IMR-90 (cell line): ENCODE measurements around the gene KMT2A. TPM values are rescaled to one million over a fixed set of nuclear protein-coding genes. Genes with fewer than 3 reads are reported as not detected.

ENCODE experiments used
- ATAC-seq: fragments of 200-7000 bp; cut with Tn5 transposase; 2 replicates; pipeline ENCODE4 v1.9.1; 2020; ENCODE audit warnings: low read depth, mild to moderate bottlenecking, moderate library complexity
- BruUV-seq: library from RNA; stranded (reverse); fragments of 400-500 nt; replicated peaks from 2 replicates; lab custom pipeline; 2021; lab: Mats Ljungman, UMichigan
- CTCF ChIA-PET: fragments of 300-600 bp; formaldehyde crosslinking; extraction: SDS; loops from one replicate; lab custom pipeline; 2021; ENCODE audit warnings: antibody characterized with exemption; lab: Yijun Ruan, JAX
- POLR2A ChIA-PET: fragments of 300-600 bp; sonication (Branson Sonifier 250); formaldehyde crosslinking; loops from one replicate; lab custom pipeline; 2022; ENCODE audit warnings: antibody characterized with exemption; ENCODE audit not compliant: unreplicated experiment; lab: Charles Lee
- DNase-seq: peaks from one replicate; pipeline ENCODE4 v3.0.0; 2013
- H2AFZ ChIP-seq: replicated peaks from 2 replicates; pipeline ENCODE3; 2013; ENCODE audit warnings: low read length, mild to moderate bottlenecking; ENCODE audit not compliant: poor library complexity
- H2AK5ac ChIP-seq: 2 replicates; pipeline ENCODE4 v1.6.1; 2013; ENCODE audit warnings: low read depth, low read length, inconsistent platforms
- H2AK9ac ChIP-seq: replicated peaks from 2 replicates; pipeline ENCODE3; 2013; ENCODE audit warnings: mild to moderate bottlenecking, low read depth, low read length, moderate library complexity; ENCODE audit not compliant: poor library complexity
- H2BK120ac ChIP-seq: 2 replicates; pipeline ENCODE4 v1.6.1; 2013; ENCODE audit warnings: low read depth, low read length, inconsistent platforms
- H2BK15ac ChIP-seq: 3 replicates; pipeline ENCODE4 v1.6.1; 2013; ENCODE audit warnings: low read depth, low read length, inconsistent platforms
- H2BK20ac ChIP-seq: 2 replicates; pipeline ENCODE4 v1.6.1; 2013; ENCODE audit warnings: low read depth, mild to moderate bottlenecking, inconsistent platforms, low read length, moderate library complexity
- H2BK5ac ChIP-seq: 2 replicates; pipeline ENCODE4 v1.6.1; 2013; ENCODE audit warnings: mild to moderate bottlenecking, low read depth, low read length, inconsistent platforms; ENCODE audit not compliant: poor library complexity, severe bottlenecking
- H3K14ac ChIP-seq: replicated peaks from 2 replicates; pipeline ENCODE4 v1.6.1; 2013; ENCODE audit warnings: low read depth, low read length, inconsistent platforms
- H3K18ac ChIP-seq: 2 replicates; pipeline ENCODE4 v1.6.1; 2013; ENCODE audit warnings: low read depth, low read length, control low read depth
- H3K23ac ChIP-seq: 2 replicates; pipeline ENCODE4 v1.6.1; 2013; ENCODE audit warnings: low read depth, low read length, inconsistent platforms
- H3K27ac ChIP-seq: 2 replicates; pipeline ENCODE4 v1.5.1; 2013; ENCODE audit warnings: mild to moderate bottlenecking, control low read depth, low read length; ENCODE audit not compliant: insufficient read depth
- H3K27me3 ChIP-seq: 2 replicates; pipeline ENCODE4 v1.6.1; 2013; ENCODE audit warnings: low read length; ENCODE audit not compliant: control insufficient read depth, insufficient read depth
- H3K36me3 ChIP-seq: 2 replicates; pipeline ENCODE4 v1.6.1; 2013; ENCODE audit warnings: low read length, mixed read lengths; ENCODE audit not compliant: control insufficient read depth, insufficient read depth
- H3K4ac ChIP-seq: 2 replicates; pipeline ENCODE4 v1.6.1; 2013; ENCODE audit warnings: low read depth, low read length, inconsistent platforms
- H3K4me1 ChIP-seq: 2 replicates; pipeline ENCODE4 v1.6.1; 2013; ENCODE audit warnings: low read length, mixed read lengths; ENCODE audit not compliant: control insufficient read depth, insufficient read depth
- H3K4me2 ChIP-seq: 2 replicates; pipeline ENCODE4 v1.6.1; 2013; ENCODE audit warnings: low read depth, mild to moderate bottlenecking, control low read depth, low read length, moderate library complexity
- H3K4me3 ChIP-seq: 2 replicates; pipeline ENCODE4 v1.5.1; 2013; ENCODE audit warnings: low read depth, mild to moderate bottlenecking, control low read depth, low read length, moderate library complexity; ENCODE audit not compliant: insufficient read depth
- H3K56ac ChIP-seq: 2 replicates; pipeline ENCODE4 v1.6.1; 2013; ENCODE audit warnings: low read length, inconsistent platforms; ENCODE audit not compliant: insufficient read depth; ENCODE audit errors: extremely low read depth
- H3K79me1 ChIP-seq, 2 experiments: 2 replicates each; pipeline ENCODE4 v1.6.1; 2013; ENCODE audit warnings: low read length in 2 of 2, inconsistent platforms in 1 of 2, low read depth in 1 of 2
- H3K9ac ChIP-seq: 2 replicates; pipeline ENCODE4 v1.6.1; 2013; ENCODE audit warnings: low read depth, low read length, control low read depth
- H3K9me1 ChIP-seq: 2 replicates; pipeline ENCODE4 v1.6.1; 2013; ENCODE audit warnings: low read length, inconsistent platforms; ENCODE audit not compliant: insufficient read depth
- H3K9me3 ChIP-seq: 2 replicates; pipeline ENCODE4 v1.6.1; 2013; ENCODE audit warnings: low read length; ENCODE audit not compliant: control insufficient read depth, insufficient read depth
- H4K20me1 ChIP-seq: 2 replicates; pipeline ENCODE4 v1.6.1; 2013; ENCODE audit warnings: low read length, inconsistent platforms; ENCODE audit not compliant: insufficient read depth
- H4K5ac ChIP-seq: 2 replicates; pipeline ENCODE4 v1.6.1; 2013; ENCODE audit warnings: mild to moderate bottlenecking, low read depth, low read length, control low read depth
- H4K8ac ChIP-seq, 2 experiments: 2 replicates each; pipeline ENCODE4 v1.6.1; 2013; ENCODE audit warnings: low read depth in 2 of 2, low read length in 2 of 2, control low read depth in 1 of 2, inconsistent platforms in 1 of 2
- H4K91ac ChIP-seq: 2 replicates; pipeline ENCODE4 v1.6.1; 2013; ENCODE audit warnings: low read depth, low read length, inconsistent platforms; ENCODE audit not compliant: insufficient read depth
- BHLHE40 ChIP-seq: fragments of 150-350 bp; IDR thresholded peaks from 2 replicates; pipeline ENCODE4 v1.6.1; 2016; ENCODE audit warnings: mild to moderate bottlenecking, low read depth, low read length
- CEBPB ChIP-seq: IDR thresholded peaks from 2 replicates; pipeline ENCODE4 v1.6.1; 2012; ENCODE audit warnings: low read depth, low read length, improper control_type of control experiment
- CHD1 ChIP-seq: IDR thresholded peaks from 2 replicates; pipeline ENCODE4 v1.6.1; 2012; ENCODE audit warnings: low read depth, low read length, improper control_type of control experiment
- CTCF ChIP-seq: conservative IDR thresholded peaks from 2 replicates; pipeline ENCODE4 v1.5.1; 2012; ENCODE audit warnings: mild to moderate bottlenecking, low read depth, low read length, improper control_type of control experiment
- ELK1 ChIP-seq: fragments of 150-350 bp; IDR thresholded peaks from 2 replicates; pipeline ENCODE4 v1.6.1; 2016; ENCODE audit warnings: low read depth, mild to moderate bottlenecking, low read length, moderate library complexity, borderline replicate concordance
- FOS ChIP-seq: fragments of 150-350 bp; IDR thresholded peaks from 2 replicates; pipeline ENCODE4 v1.6.1; 2016; ENCODE audit warnings: low read depth, low read length
- MAFK ChIP-seq: IDR thresholded peaks from 2 replicates; pipeline ENCODE4 v1.6.1; 2012; ENCODE audit warnings: low read depth, low read length, improper control_type of control experiment
- MAZ ChIP-seq: IDR thresholded peaks from 2 replicates; pipeline ENCODE4 v1.6.1; 2012; ENCODE audit warnings: low read depth, mild to moderate bottlenecking, low read length, improper control_type of control experiment, moderate library complexity, borderline replicate concordance
- MXI1 ChIP-seq: IDR thresholded peaks from 2 replicates; pipeline ENCODE4 v1.6.1; 2012; ENCODE audit warnings: low read depth, mild to moderate bottlenecking, low read length, moderate library complexity, borderline replicate concordance
- NFE2L2 ChIP-seq: fragments of 150-350 bp; IDR thresholded peaks from 2 replicates; pipeline ENCODE4 v1.6.1; 2016; ENCODE audit warnings: low read depth, mild to moderate bottlenecking, low read length
- RAD21 ChIP-seq: IDR thresholded peaks from 2 replicates; pipeline ENCODE4 v1.6.1; 2012; ENCODE audit warnings: low read length, improper control_type of control experiment
- RFX5 ChIP-seq: IDR thresholded peaks from 2 replicates; pipeline ENCODE4 v1.8.0; 2012; ENCODE audit warnings: low read depth, mild to moderate bottlenecking, low read length, moderate library complexity
- SMC3 ChIP-seq: fragments of 150-350 bp; IDR thresholded peaks from 2 replicates; pipeline ENCODE4 v1.6.1; 2016; ENCODE audit warnings: low read depth, mild to moderate bottlenecking, antibody characterized with exemption, low read length, moderate library complexity
- WGBS, 2 experiments: methylation state at CpG; one replicate each; pipeline versions ENCODE4 v1.1.5 to v1.1.7; 2013; ENCODE audit warnings: missing lambda C conversion rate in 2 of 2; ENCODE audit not compliant: insufficient read length in 1 of 2; ENCODE audit errors: extremely low coverage in 2 of 2; 5-methylcytosine and 5-hydroxymethylcytosine counted together
- dilution Hi-C: fragments of 300-500 bp; cut with HindIII; formaldehyde crosslinking; loops from one replicate; pipeline ENCODE4 v1.14.3; 2018; ENCODE audit warnings: low sequenced_read_pairs; ENCODE audit not compliant: unreplicated experiment
- in situ Hi-C: fragments of 300-500 bp; cut with MboI; formaldehyde crosslinking; loops from 3 replicates; pipeline ENCODE4 v1.14.3; 2019; ENCODE audit warnings: low sequenced_read_pairs, inconsistent platforms, mixed read lengths
- intact Hi-C: fragments of 100-400 bp; cut with micrococcal nuclease; formaldehyde crosslinking; loops from 2 replicates; pipeline ENCODE4 v1.10.0; 2022
- polyA plus RNA-seq, 3 experiments: library from polyadenylated mRNA; depleted of rRNA; stranded (reverse); fragments of >200 nt; gene quantifications; 2 replicates each; pipeline ENCODE4 v1.2.3, GENCODE V29; 2012; ENCODE audit warnings: low replicate concordance in 1 of 3
- total RNA-seq: library from RNA; depleted of rRNA; stranded (reverse); fragments of >200 nt; gene quantifications from 2 replicates; pipeline ENCODE4 v1.2.3, GENCODE V29; 2012
- TF ChIP-seq, protein P1 (sequence below): fragments of 150-350 bp; IDR thresholded peaks from 2 replicates; pipeline ENCODE4 v1.6.1; 2017; ENCODE audit warnings: mild to moderate bottlenecking, antibody characterized with exemption, low read length, low read depth

The KMT2A gene
- total and polyA plus RNA-seq, 2 of the 4 experiments (the other 2 are of a cell fraction), result 18.2 to 21.1 TPM

DNA sequence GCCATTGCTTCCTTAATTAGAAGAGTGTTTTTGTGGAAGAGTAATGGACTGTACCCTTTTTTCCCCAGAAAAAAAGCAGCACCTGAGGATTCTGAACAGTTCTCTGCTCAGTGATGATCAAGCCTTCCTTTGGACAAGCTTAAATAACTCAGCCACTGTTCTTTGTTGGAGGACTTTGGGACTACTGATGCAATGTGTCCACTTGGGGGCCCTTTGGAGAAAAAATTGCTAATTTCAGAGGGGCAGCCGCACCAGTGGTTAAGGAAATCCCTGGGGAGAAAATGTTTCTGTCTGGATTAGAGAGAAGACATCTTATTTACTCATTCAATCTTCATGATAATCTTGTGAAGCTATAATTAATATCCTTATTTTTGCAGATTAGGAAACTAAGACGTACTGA lies 5.3 kb upstream of the KMT2A start:
- no peak overlapping the region for H2BK120ac ChIP-seq
- H3K4ac ChIP-seq, result no peak overlapping the region
- dilution Hi-C loops, result no loop called here
- ATAC-seq, result no peak
- H3K23ac ChIP-seq, result no peak overlapping the region
- no TSS peak for BruUV-seq
- H3K79me1 ChIP-seq, result 0 out of 4 replicates have a peak, but pooled peaks cover 0 to 6% of the 10 kb centered on the region in 2 experiments
- no peak overlapping the region for H3K27ac ChIP-seq
- H2AK5ac ChIP-seq, result no peak overlapping the region
- H3K36me3 ChIP-seq, result no peaks in the 10 kb centered on the region
- peaks cover 4% of the 10 kb centered on the region for H3K4me1 ChIP-seq
- no peak overlapping the region for H2BK20ac ChIP-seq
- ChIA-PET POLR2A (no interaction called here), CTCF (interaction anchor here (0.6 to 1.1 kb wide), 2 partner anchors 58 to 121 kb away, joined by 3 read pairs; no protein-coding TSS in a partner anchor)
- H3K9me1 ChIP-seq, result no peaks in the 10 kb centered on the region
- no peak for TF ChIP-seq CTCF
- TF ChIP-seq SMC3, result no peak
- TF ChIP-seq CEBPB, result no peak
- no peak for TF ChIP-seq MAZ
- TF ChIP-seq RFX5, result no peak
- TF ChIP-seq ELK1, result no peak
- TF ChIP-seq CHD1, result no peak
- TF ChIP-seq BHLHE40, result no peak
- no peak for TF ChIP-seq FOS
- no peak for TF ChIP-seq MAFK
- TF ChIP-seq, protein P1, sequence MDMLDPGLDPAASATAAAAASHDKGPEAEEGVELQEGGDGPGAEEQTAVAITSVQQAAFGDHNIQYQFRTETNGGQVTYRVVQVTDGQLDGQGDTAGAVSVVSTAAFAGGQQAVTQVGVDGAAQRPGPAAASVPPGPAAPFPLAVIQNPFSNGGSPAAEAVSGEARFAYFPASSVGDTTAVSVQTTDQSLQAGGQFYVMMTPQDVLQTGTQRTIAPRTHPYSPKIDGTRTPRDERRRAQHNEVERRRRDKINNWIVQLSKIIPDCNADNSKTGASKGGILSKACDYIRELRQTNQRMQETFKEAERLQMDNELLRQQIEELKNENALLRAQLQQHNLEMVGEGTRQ, result no peak
- no peak for TF ChIP-seq NFE2L2
- TF ChIP-seq RAD21, result no peak
- no peak for TF ChIP-seq MXI1
- intact Hi-C loops, result no loop called here
- no peak overlapping the region for H3K4me3 ChIP-seq
- no peak overlapping the region for H3K9ac ChIP-seq
- H3K4me2 ChIP-seq, result no peak overlapping the region
- H3K14ac ChIP-seq, result no peak overlapping the region
- no peaks in the 10 kb centered on the region for H3K27me3 ChIP-seq
- H2AFZ ChIP-seq, result no peak overlapping the region
- WGBS, 2 experiments, result no CpG with 5 or more reads among the region's 2 CpGs
- no peak overlapping the region for H3K18ac ChIP-seq
- H4K91ac ChIP-seq, result no peak overlapping the region
- no peak overlapping the region for H2BK5ac ChIP-seq
- H3K9me3 ChIP-seq, result no peaks in the 10 kb centered on the region
- in situ Hi-C loops, result no loop called here
- no peak overlapping the region for H2AK9ac ChIP-seq
- H3K56ac ChIP-seq, result no peak overlapping the region
- no peak overlapping the region for H4K8ac ChIP-seq
- no peaks in the 10 kb centered on the region for H4K20me1 ChIP-seq
- DNase-seq, result no peak
- H4K5ac ChIP-seq, result no peak overlapping the region
- H2BK15ac ChIP-seq, result no peak overlapping the region
